Fibroblast of lung (primary cell): ENCODE data around the gene FSD2. TPM values are rescaled to one million over a fixed set of nuclear protein-coding genes. Genes with fewer than 3 reads are reported as not detected.
A peak's percentile ranks its signal among the peaks of the same experiment; 100 is the strongest.

Source experiments
- DNase-seq, 2 donors: peaks; one replicate each; pipeline versions ENCODE4 v3.0.0 to v3.0.0-alpha.2; 2010; ENCODE audit warnings: low read depth in 2 of 2
- H2AFZ ChIP-seq: 2 replicates; pipeline ENCODE4 v1.5.1; 2012; ENCODE audit warnings: low read length, control low read depth, inconsistent platforms
- H3K27ac ChIP-seq: 2 replicates; pipeline ENCODE4 v1.5.1; 2011; ENCODE audit warnings: low read length, control low read depth; ENCODE audit not compliant: insufficient read depth
- H3K27me3 ChIP-seq: 2 replicates; pipeline ENCODE4 v1.5.1; 2011; ENCODE audit warnings: mild to moderate bottlenecking, low read length; ENCODE audit not compliant: control insufficient read depth, insufficient read depth
- H3K36me3 ChIP-seq: 2 replicates; pipeline ENCODE4 v1.5.1; 2011; ENCODE audit warnings: low read length; ENCODE audit not compliant: control insufficient read depth, insufficient read depth
- H3K4me1 ChIP-seq: 2 replicates; pipeline ENCODE4 v1.5.1; 2011; ENCODE audit warnings: low read length; ENCODE audit not compliant: control insufficient read depth, insufficient read depth; ENCODE audit errors: extremely low read depth
- H3K4me2 ChIP-seq: 2 replicates; pipeline ENCODE4 v1.5.1; 2011; ENCODE audit warnings: low read length, control low read depth; ENCODE audit not compliant: insufficient read depth; ENCODE audit errors: extremely low read depth
- H3K4me3 ChIP-seq, 4 experiments: fragments of 200-600 bp in 1 of 4; sonication (generic) in 1 of 4; replicated peaks in 1 of 4; 2 replicates each; pipeline ENCODE4 v1.5.1; 2011 to 2016; ENCODE audit warnings: low read length in 4 of 4, low read depth in 3 of 4, mild to moderate bottlenecking in 3 of 4, control low read depth in 2 of 4, inconsistent platforms in 1 of 4, mixed read lengths in 1 of 4; ENCODE audit not compliant: insufficient read depth in 1 of 4; ENCODE audit errors: control extremely low read depth in 1 of 4
- H3K79me2 ChIP-seq: 2 replicates; pipeline ENCODE4 v1.5.1; 2012; ENCODE audit warnings: mild to moderate bottlenecking, low read length, inconsistent platforms; ENCODE audit not compliant: control insufficient read depth, insufficient read depth
- H3K9ac ChIP-seq: 2 replicates; pipeline ENCODE4 v1.5.1; 2011; ENCODE audit warnings: mild to moderate bottlenecking, low read length, control low read depth; ENCODE audit not compliant: insufficient read depth
- H3K9me3 ChIP-seq: 2 replicates; pipeline ENCODE4 v1.5.1; 2012; ENCODE audit warnings: low read depth, low read length; ENCODE audit not compliant: control insufficient read depth, insufficient read depth
- H4K20me1 ChIP-seq: 2 replicates; pipeline ENCODE4 v1.5.1; 2011; ENCODE audit warnings: low read length; ENCODE audit not compliant: control insufficient read depth, insufficient read depth; ENCODE audit errors: extremely low read depth
- EZH2 ChIP-seq: IDR thresholded peaks from 2 replicates; pipeline ENCODE4 v1.5.1; 2012; ENCODE audit warnings: low read length, control low read depth, mild to moderate bottlenecking; ENCODE audit errors: missing control alignments
- polyA plus RNA-seq, 2 donors: library from polyadenylated mRNA; depleted of rRNA in 1 of 2; stranded (reverse) in 1 of 2; unstranded in 1 of 2; fragments of >200 nt; gene quantifications; 2 replicates each; pipeline ENCODE4 v1.2.1, GENCODE V29; 2011 to 2012; ENCODE audit warnings: missing spikeins in 1 of 2
- total RNA-seq: library from RNA; depleted of rRNA; stranded (reverse); fragments of >200 nt; gene quantifications from 2 replicates; pipeline ENCODE4 v1.2.1, GENCODE V29; 2014
- TF ChIP-seq, protein P1 (sequence below), 2 donors: IDR thresholded peaks in 1 of 2; conservative IDR thresholded peaks in 1 of 2; 1 replicate in 1 of 2; 2 replicates in 1 of 2; pipeline ENCODE4 v1.5.1; 2011 to 2012; ENCODE audit warnings: low read length in 2 of 2, control low read depth in 1 of 2, inconsistent platforms in 1 of 2, low read depth in 1 of 2, mild to moderate bottlenecking in 1 of 2

Gene FSD2
- total and polyA plus RNA-seq, 2 donors (not counting 1 experiment from before 2014, with no cell fraction given) = not detected

DNA sequence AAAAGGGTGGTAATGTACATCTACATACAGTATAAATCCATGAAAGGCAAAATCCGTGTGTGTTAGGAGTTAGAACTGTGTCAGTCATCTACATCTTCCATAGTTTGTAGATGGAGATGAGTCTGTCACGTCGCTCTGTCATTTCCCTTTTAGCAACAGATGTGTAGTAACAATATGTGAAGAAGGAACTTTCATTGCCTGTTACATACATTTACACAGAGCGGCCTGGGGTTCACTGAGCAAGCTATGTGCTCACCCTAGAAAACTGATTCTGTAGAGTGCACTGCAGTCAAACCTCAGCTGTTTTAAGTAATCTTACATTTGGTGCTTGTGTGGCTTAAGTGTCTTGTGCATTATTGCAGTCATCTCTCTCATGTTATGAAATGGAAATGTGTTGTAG is 54.6 kb downstream of the FSD2 start:
- no peak overlapping the region for H2AFZ ChIP-seq
- H3K9me3 ChIP-seq = no peaks in the 10 kb centered on the region
- H3K4me3 ChIP-seq = peak overlapping the region; percentile 92 to 100 (median 99)
- no peak for TF ChIP-seq EZH2
- TF ChIP-seq, protein P1, sequence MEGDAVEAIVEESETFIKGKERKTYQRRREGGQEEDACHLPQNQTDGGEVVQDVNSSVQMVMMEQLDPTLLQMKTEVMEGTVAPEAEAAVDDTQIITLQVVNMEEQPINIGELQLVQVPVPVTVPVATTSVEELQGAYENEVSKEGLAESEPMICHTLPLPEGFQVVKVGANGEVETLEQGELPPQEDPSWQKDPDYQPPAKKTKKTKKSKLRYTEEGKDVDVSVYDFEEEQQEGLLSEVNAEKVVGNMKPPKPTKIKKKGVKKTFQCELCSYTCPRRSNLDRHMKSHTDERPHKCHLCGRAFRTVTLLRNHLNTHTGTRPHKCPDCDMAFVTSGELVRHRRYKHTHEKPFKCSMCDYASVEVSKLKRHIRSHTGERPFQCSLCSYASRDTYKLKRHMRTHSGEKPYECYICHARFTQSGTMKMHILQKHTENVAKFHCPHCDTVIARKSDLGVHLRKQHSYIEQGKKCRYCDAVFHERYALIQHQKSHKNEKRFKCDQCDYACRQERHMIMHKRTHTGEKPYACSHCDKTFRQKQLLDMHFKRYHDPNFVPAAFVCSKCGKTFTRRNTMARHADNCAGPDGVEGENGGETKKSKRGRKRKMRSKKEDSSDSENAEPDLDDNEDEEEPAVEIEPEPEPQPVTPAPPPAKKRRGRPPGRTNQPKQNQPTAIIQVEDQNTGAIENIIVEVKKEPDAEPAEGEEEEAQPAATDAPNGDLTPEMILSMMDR (conservative IDR thresholded peaks at IDR 0.05 in 1 of 2, IDR thresholded peaks at IDR 0.05 in 1 of 2; ENCODE audit: low read depth in 1 of 2, low read length in 2 of 2) = no peak
- H3K36me3 ChIP-seq = peaks cover 12% of the 10 kb centered on the region
- H3K79me2 ChIP-seq = peaks cover 43% of the 10 kb centered on the region
- no peaks in the 10 kb centered on the region for H3K27me3 ChIP-seq
- no peak for DNase-seq
- H3K9ac ChIP-seq = peak overlapping the region; percentile 77
- H4K20me1 ChIP-seq = no peaks in the 10 kb centered on the region
- H3K27ac ChIP-seq = peak overlapping the region; percentile 95
- H3K4me2 ChIP-seq = peak overlapping the region; percentile 89
- peaks cover 6% of the 10 kb centered on the region for H3K4me1 ChIP-seq

DNA sequence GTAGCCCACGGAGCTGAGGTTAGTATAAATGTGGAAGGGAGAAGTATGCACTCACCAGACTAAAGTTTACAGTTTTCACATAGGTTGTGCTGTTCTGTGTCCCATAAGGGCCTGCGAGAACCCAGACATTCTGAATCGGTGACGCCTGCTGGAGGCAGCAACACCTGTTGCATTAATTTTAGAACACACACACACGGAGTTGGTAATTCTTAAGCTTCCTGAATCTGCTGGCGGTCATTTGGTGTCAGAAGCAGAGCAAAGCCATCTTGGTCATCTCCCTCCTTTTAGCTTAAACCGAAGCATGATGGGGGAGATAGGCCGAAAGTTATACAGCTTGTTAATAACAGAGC is 55.1 kb downstream of the FSD2 start:
- H3K4me2 ChIP-seq = peak overlapping the region; percentile 89
- no peaks in the 10 kb centered on the region for H3K9me3 ChIP-seq
- peaks cover 40% of the 10 kb centered on the region for H3K79me2 ChIP-seq
- no peaks in the 10 kb centered on the region for H4K20me1 ChIP-seq
- no peak for TF ChIP-seq EZH2
- TF ChIP-seq, protein P1 (conservative IDR thresholded peaks at IDR 0.05 in 1 of 2, IDR thresholded peaks at IDR 0.05 in 1 of 2; ENCODE audit: low read depth in 1 of 2, low read length in 2 of 2) = peak in 1 of 2 donors; percentile 2
- H3K4me3 ChIP-seq = peak overlapping the region; percentile 92 to 100 (median 99)
- no peaks in the 10 kb centered on the region for H3K27me3 ChIP-seq
- peak overlapping the region; percentile 77 for H3K9ac ChIP-seq
- peaks cover 8% of the 10 kb centered on the region for H3K36me3 ChIP-seq
- H3K4me1 ChIP-seq = peaks cover 6% of the 10 kb centered on the region
- DNase-seq = peak; percentile 8 to 24
- peak overlapping the region; percentile 95 for H3K27ac ChIP-seq
- H2AFZ ChIP-seq = peak overlapping the region; percentile 96

DNA sequence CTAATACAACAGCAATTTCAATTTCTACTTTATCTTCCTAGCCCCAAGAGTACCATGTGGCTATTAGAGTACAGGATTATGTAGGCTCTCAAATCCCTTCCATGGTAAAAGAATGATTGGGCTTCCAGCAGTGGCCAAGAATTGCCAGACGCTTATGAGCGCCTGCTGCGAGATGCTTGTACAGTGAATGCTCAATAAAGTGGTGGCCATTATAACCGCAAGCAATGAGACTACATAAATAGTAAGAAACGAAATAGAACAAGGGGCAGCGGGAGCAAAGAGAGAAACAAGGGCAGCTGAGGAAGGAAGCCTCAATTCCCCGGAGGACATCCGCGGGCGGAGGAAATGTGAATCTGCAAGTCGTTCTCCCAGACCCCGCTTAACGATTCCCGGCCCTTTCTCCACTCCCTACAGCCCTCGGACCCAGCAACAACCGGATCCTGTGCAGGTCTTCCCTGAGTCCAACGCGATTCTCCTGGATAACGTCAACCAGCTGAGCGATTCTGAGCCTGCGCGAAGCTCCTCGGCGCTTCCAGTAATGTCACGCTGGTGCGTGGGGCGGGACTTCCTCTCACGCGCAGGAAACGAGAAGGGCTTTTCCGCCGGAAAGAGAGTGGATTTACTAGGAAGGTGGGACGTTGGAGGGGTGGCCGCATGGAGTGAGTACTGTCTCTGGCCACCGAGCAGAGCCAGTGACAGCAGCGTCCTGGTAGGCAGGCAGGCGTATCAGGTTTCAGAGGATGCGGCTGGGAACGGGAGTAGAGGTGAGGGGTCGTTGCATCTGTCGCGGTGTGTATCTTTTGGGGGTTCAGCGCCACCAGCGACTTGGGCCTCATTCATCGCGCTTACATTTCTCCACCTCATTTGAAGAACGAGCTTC is 55.7 kb downstream of the FSD2 start:
- Histone ChIP-seq H2AFZ (peak overlapping the region; percentile 96), H3K36me3 (peaks cover 8% of the 10 kb centered on the region), H3K79me2 (peaks cover 38% of the 10 kb centered on the region), H3K9ac (peak overlapping the region; percentile 84), H3K4me1 (peaks cover 6% of the 10 kb centered on the region), H3K9me3 (no peaks in the 10 kb centered on the region), H3K4me3 (peak overlapping the region; percentile 92 to 100 (median 99)), H3K27me3 (no peaks in the 10 kb centered on the region), H3K27ac (peak overlapping the region; percentile 95), H4K20me1 (no peaks in the 10 kb centered on the region), H3K4me2 (peak overlapping the region; percentile 97)
- no peak for TF ChIP-seq EZH2
- TF ChIP-seq, protein P1 (conservative IDR thresholded peaks at IDR 0.05 in 1 of 2, IDR thresholded peaks at IDR 0.05 in 1 of 2; ENCODE audit: low read depth in 1 of 2, low read length in 2 of 2) = no peak
- peak; percentile 93 to 97 for DNase-seq
